Ovary (tissue), 9 donors: ENCODE measurements around the gene RHBDF2. TPM values are rescaled to one million over a fixed set of nuclear protein-coding genes. Genes with fewer than 3 reads are reported as not detected.
A peak's percentile ranks its signal among the peaks of the same experiment; 100 is the strongest.
"Not testable (repeated sequence)": the region's sequence is repeated elsewhere in the genome, so short reads cannot be mapped to it uniquely, and the experiment has no call there.

Source experiments
- DNase-seq, 5 donors: peaks; one replicate each; pipeline ENCODE4 v3.0.0-alpha.2; 2019 to 2020
- H3K27ac ChIP-seq, 2 donors: fragments of 200-600 bp; one replicate each; pipeline versions ENCODE4 v1.5.1 to v1.8.0; 2019 to 2022
- H3K27me3 ChIP-seq: fragments of 200-600 bp; one replicate; pipeline ENCODE4 v1.8.0; 2022
- H3K36me3 ChIP-seq: fragments of 200-600 bp; sonication (generic); one replicate; pipeline ENCODE4 v1.5.1; 2019
- H3K4me1 ChIP-seq: one replicate; pipeline ENCODE4 v1.8.1; 2013; ENCODE audit warnings: mild to moderate bottlenecking, moderate library complexity; ENCODE audit not compliant: insufficient read depth
- H3K4me3 ChIP-seq: fragments of 200-600 bp; sonication (generic); one replicate; pipeline ENCODE4 v1.5.1; 2017
- H3K9me3 ChIP-seq, 2 donors: fragments of 200-600 bp in 1 of 2; sonication (generic) in 1 of 2; one replicate each; pipeline versions ENCODE4 v1.5.1 to v1.8.1; 2013 to 2019; ENCODE audit warnings: mild to moderate bottlenecking in 1 of 2, moderate library complexity in 1 of 2
- EP300 ChIP-seq: sonication (generic); formaldehyde crosslinking; IDR thresholded peaks from one replicate; pipeline ENCODE4 v1.6.1; 2017; ENCODE audit warnings: antibody characterized with exemption
- POLR2A ChIP-seq: fragments of 450-650 bp; IDR thresholded peaks from one replicate; pipeline ENCODE4 v1.6.1; 2017; ENCODE audit warnings: antibody characterized with exemption, mild to moderate bottlenecking, moderate library complexity
- WGBS, 3 donors: extraction: QIAGEN DNeasy Blood & Tissue Kit in 1 of 3; methylation state at CpG; one replicate each; pipeline versions ENCODE4 v1.1.5 to v1.1.7; 2013 to 2017; 5-methylcytosine and 5-hydroxymethylcytosine counted together
- intact Hi-C, 4 donors: fragments of 100-400 bp; cut with DNase I; formaldehyde crosslinking; loops; one replicate each; pipeline versions ENCODE4 v1.11.0 to v1.15.1; 2022 to 2023
- polyA plus RNA-seq, 2 donors: library from polyadenylated mRNA; stranded (reverse); fragments of 200-250 nt in 1 of 2; fragments of 350-450 nt in 1 of 2; fragmentation: Illumina TruSeq in 1 of 2; extraction: RNeasy Lipid Tissue Mini Kit (QIAGEN cat#74804) in 1 of 2; gene quantifications; one replicate each; pipeline ENCODE4 v1.2.3, GENCODE V29; 2013 to 2014
- total RNA-seq, 7 donors: library from RNA; depleted of rRNA in 2 of 7; stranded (reverse); fragments of >200 nt in 2 of 7; fragmentation: NEBNext Ultra II Directional in 3 of 7; extraction: Animal tissue kit (Norgen Biotek cat#: 25700) in 3 of 7; gene quantifications; one replicate each; pipeline versions ENCODE4 v1.1.0 to v1.2.4, GENCODE V29; 2016 to 2023
- TF ChIP-seq, protein P1 (sequence below), 3 donors: fragments of 450-650 bp in 2 of 3; fragments of 200-600 bp in 1 of 3; IDR thresholded peaks; one replicate each; pipeline versions ENCODE4 v1.5.1 to v1.8.0; 2016 to 2022; ENCODE audit warnings: antibody characterized with exemption in 3 of 3, mild to moderate bottlenecking in 1 of 3
- donor health status: DM: no; HTN: no; CAD: no; lungs with moderate emphysema.
- donor health status: DM: no; HTN: no; CAD: no.
- donor health status: Bipolar disorder and iron deficiency.
- donor health status: DM: yes; HTN: yes; CAD: no.
- donor health status: DM: no; HTN: no; CAD: no.
- donor health status: DM: yes; HTN: yes; CAD: no.

The RHBDF2 gene
- total and polyA plus RNA-seq, 9 donors: 3.3 to 39.9 (median 19.5) TPM

DNA sequence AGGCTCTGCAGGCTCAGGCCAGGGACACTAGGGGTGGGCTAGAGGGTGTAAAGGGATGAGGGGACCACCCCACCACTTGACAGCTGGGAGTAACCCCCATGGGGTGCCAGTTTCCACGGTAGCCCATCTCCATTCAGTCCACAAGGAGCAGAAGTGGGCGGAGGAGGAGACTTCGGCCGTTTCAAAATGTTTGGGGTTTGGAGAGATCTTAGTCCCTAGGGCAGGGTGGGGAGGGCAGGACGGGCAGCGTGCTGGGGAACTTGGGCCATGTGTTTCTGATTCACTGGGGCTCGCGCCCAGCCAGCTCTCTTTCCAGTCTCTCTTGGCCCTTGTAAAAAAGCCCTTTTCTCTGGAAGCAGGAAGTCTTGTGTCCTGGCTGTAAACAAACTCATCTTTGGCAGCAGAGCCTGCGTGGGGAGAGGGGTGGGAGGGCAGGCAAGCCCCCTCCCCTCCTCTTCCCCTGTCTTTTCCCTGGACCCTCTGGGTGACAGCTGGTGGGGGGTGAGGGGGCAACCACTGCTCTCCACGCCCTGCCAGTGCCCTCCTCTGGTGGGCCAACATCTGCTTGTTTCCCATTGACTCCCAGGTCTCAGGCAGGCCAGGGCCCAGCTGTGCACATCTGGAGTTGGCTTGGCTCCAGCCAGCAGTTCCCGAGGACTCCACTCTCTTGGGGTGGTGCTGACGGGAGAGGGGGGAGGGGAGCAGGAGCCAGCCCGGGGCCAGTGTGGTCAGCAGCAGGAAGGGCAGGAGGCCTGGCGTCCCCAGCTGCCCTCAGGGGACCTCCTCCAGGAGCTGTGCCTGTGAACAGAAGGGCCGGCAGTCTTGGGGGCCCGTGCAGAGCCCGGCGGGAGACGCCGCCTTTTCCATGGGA lies 28.2 kb upstream of the RHBDF2 start:
- peaks cover 39% of the 10 kb centered on the region for H3K4me1 ChIP-seq
- H3K36me3 ChIP-seq: no peaks in the 10 kb centered on the region
- peak overlapping the region; percentile 6 for H3K4me3 ChIP-seq
- H3K27ac ChIP-seq: peak overlapping the region; percentile 90 to 91
- intact Hi-C loops: loop anchor here in 3 of 4 donors (5.0 to 10.0 kb wide), 4 partner anchors 95 to 183 kb away; partner anchors contain the start of gene MXRA7 (in 1 of the 3)
- TF ChIP-seq EP300 (no peak), POLR2A (peak; percentile 34)
- TF ChIP-seq, protein P1, sequence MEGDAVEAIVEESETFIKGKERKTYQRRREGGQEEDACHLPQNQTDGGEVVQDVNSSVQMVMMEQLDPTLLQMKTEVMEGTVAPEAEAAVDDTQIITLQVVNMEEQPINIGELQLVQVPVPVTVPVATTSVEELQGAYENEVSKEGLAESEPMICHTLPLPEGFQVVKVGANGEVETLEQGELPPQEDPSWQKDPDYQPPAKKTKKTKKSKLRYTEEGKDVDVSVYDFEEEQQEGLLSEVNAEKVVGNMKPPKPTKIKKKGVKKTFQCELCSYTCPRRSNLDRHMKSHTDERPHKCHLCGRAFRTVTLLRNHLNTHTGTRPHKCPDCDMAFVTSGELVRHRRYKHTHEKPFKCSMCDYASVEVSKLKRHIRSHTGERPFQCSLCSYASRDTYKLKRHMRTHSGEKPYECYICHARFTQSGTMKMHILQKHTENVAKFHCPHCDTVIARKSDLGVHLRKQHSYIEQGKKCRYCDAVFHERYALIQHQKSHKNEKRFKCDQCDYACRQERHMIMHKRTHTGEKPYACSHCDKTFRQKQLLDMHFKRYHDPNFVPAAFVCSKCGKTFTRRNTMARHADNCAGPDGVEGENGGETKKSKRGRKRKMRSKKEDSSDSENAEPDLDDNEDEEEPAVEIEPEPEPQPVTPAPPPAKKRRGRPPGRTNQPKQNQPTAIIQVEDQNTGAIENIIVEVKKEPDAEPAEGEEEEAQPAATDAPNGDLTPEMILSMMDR (IDR thresholded peaks at IDR 0.05): peak in 2 of 3 donors; percentile 7 to 25
- no peaks in the 10 kb centered on the region for H3K9me3 ChIP-seq
- WGBS, 3 donors: 3 to 7% (median 4%) methylated on average over 20 of the region's 20 CpGs
- H3K27me3 ChIP-seq: no peaks in the 10 kb centered on the region
- peak; percentile 91 to 95 (median 93) for DNase-seq

DNA sequence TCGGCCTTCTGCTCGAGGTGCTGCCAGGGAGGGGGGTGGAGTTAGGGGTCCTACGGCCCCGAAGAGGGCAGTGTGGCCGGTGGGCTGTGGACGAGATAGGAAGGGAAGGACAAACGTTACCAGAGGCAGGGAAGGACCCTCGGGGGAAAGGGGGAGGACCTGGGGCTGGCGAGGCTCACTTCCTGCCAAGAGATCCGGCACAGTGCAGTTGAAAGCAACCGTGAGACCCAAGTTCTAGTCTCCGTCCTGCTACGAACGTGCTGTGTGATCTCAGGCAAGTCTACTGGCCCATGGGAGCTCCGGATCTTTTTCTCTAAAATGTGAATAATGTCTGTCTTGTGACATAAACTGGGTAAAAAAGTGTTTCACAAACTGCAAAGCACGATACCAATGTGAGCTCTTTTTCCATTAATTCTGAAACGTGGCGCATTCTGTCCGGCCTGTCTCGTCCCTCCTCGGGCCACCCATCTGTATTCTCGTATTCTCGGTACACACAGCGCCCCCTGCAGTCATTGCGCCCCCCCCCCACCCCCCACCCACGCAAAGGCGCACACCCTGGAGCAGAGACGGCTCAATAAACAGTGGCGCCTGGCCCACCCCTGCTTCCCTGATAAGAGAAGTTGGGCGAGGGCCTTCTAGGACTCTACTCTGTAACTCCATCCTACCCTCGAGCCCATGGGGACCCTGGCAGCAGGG lies 27.5 kb upstream of the RHBDF2 start:
- no peak overlapping the region for H3K4me3 ChIP-seq
- peak; percentile 67 to 76 (median 75) for DNase-seq
- 16 to 29% (median 23%) methylated on average over 31 of the region's 31 CpGs for WGBS, 3 donors
- H3K9me3 ChIP-seq: no peaks in the 10 kb centered on the region
- intact Hi-C loops: loop anchor here in 2 of 4 donors (5.0 to 10.0 kb wide), 3 partner anchors 96 to 184 kb away; partner anchors contain the start of gene MXRA7 (in 1 of the 2)
- TF ChIP-seq POLR2A (no peak), EP300 (no peak)
- TF ChIP-seq, protein P1 (IDR thresholded peaks at IDR 0.05): peak in 1 of 3 donors; percentile 20
- no peaks in the 10 kb centered on the region for H3K27me3 ChIP-seq
- no peaks in the 10 kb centered on the region for H3K36me3 ChIP-seq
- H3K4me1 ChIP-seq: peaks cover 41% of the 10 kb centered on the region
- H3K27ac ChIP-seq: peak overlapping the region; percentile 90 to 91

DNA sequence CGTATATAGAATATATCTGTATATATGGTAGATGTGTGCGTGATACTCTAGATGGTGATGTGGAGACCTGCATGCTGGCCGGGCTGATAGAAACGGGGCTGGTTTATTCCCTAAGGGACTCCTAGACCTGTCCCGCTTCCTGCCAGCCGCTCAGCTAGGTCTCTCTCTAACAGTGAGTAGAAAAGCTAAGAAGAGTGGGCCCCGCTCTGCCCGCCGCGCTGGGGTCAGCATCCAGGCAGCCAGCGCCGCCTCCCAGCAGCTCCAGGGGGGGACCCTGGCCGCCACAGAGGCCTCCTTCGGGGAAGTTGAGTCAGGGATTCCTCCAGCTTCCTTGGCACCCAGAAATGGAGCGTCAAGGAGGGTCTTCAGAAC lies 26.9 kb upstream of the RHBDF2 start:
- peaks cover 41% of the 10 kb centered on the region for H3K4me1 ChIP-seq
- DNase-seq: peak in 4 of 5 donors; percentile 55 to 66 (median 64)
- no peaks in the 10 kb centered on the region for H3K36me3 ChIP-seq
- H3K27me3 ChIP-seq: no peaks in the 10 kb centered on the region
- intact Hi-C loops: loop anchor here in 2 of 4 donors (5.0 to 10.0 kb wide), 3 partner anchors 97 to 184 kb away; partner anchors contain the start of gene MXRA7 (in 1 of the 2)
- no peaks in the 10 kb centered on the region for H3K9me3 ChIP-seq
- H3K4me3 ChIP-seq: no peak overlapping the region
- peak overlapping the region; percentile 90 to 91 for H3K27ac ChIP-seq
- TF ChIP-seq, protein P1 (IDR thresholded peaks at IDR 0.05): no peak
- no peak for TF ChIP-seq POLR2A
- no peak for TF ChIP-seq EP300
- WGBS, 3 donors: 36 to 54% (median 45%) methylated on average over 15 of the region's 15 CpGs

DNA sequence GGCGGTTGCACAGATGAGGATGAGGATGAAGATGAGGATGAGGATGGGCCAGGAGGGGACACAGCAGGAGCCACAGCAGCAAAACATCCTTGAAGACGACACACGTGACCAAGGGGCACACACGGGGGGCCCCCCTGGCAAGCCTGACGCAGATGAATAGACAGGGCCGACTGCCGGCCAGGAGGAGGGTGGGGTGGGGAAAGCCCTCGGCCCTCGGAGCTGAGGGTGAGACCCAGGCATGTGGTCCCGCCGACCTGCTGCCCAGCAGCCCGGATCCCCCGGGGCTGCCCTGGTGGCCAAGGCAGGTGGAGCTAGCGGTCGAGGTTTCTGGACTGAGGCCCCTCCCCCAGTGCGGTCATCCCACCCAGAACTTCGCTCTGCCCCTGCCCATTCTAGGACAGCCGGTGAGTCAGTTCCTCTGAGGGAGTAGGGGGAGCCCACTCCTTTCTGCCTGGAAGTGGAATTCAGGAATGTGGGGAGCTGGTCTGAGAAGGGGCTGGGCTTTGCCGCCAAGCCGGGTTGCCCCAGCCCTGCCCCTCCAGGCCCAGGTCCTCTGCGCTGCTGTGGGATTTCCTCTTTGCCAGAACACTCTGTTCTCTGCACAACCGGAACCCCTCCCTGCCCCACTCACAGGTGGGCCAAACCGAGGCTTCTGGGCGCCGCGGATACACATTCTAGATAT lies 26.3 kb upstream of the RHBDF2 start:
- peak overlapping the region; percentile 90 to 91 for H3K27ac ChIP-seq
- intact Hi-C loops: loop anchor here in 2 of 4 donors (5.0 to 10.0 kb wide), 3 partner anchors 97 to 185 kb away; partner anchors contain the start of gene MXRA7 (in 1 of the 2)
- WGBS, 3 donors: 6 to 16% (median 9%) methylated on average over 19 to 26 of the region's 26 CpGs

DNA sequence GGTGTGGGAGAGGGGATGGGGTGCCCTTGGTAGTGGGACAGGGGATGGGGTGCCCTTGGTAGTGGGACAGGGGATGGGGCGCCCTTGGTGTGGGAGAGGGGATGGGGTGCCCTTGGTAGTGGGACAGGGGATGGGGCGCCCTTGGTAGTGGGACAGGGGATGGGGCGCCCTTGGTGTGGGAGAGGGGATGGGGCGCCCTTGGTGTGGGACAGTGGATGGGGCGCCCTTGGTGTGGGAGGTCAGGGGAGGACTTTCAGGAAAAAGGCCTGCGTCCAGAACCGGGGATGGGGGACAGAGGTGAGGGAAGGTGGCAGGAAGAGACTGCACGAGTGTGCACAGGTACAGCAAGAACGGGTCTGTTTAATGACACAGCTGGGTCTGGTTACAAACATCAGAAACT lies 25.8 kb upstream of the RHBDF2 start:
- WGBS, 3 donors: 58 to 62% (median 61%) methylated on average over 8 to 9 of the region's 9 CpGs
- DNase-seq, H3K9me3 ChIP-seq, H3K4me3 ChIP-seq, H3K36me3 ChIP-seq, H3K27me3 ChIP-seq: not testable (repeated sequence)
- intact Hi-C loops: loop anchor here in 2 of 4 donors (5.0 to 10.0 kb wide), 3 partner anchors 98 to 185 kb away; partner anchors contain the start of gene MXRA7 (in 1 of the 2)
- peak overlapping the region; percentile 90 to 91 for H3K27ac ChIP-seq
- H3K4me1 ChIP-seq: peaks cover 41% of the 10 kb centered on the region

More for the DNA sequence above, 26.3 kb upstream of the RHBDF2 start:
- Histone ChIP-seq H3K4me1 (peaks cover 41% of the 10 kb centered on the region), H3K36me3 (no peaks in the 10 kb centered on the region), H3K27me3 (no peaks in the 10 kb centered on the region), H3K9me3 (no peaks in the 10 kb centered on the region), H3K4me3 (no peak overlapping the region)
- TF ChIP-seq POLR2A: peak; percentile 55
- peak; percentile 53 for TF ChIP-seq EP300
- TF ChIP-seq, protein P1 (IDR thresholded peaks at IDR 0.05): peak in 2 of 3 donors; percentile 52 to 66
- peak; percentile 75 to 88 (median 83) for DNase-seq

DNA sequence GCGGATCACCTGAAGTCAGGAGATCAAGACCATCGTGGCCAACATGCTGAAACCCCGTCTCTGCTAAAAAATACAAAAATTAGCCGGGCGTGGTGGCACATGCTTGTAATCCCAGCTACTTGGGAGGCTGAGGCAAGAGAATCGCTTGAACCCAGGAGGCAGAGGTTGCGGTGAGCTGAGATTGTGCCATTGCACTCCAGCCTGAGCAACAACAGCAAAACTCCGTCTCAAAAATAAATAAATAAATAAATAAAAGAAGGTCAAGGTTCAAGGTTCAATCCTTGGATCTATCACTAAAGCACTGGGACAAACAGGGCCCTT lies 24.2 kb upstream of the RHBDF2 start:
- not testable (repeated sequence) for H3K27ac ChIP-seq, H3K27me3 ChIP-seq, H3K36me3 ChIP-seq, DNase-seq, H3K4me3 ChIP-seq, H3K9me3 ChIP-seq
- intact Hi-C loops: loop anchor here in 2 of 4 donors (5.0 to 10.0 kb wide), 3 partner anchors 99 to 187 kb away; partner anchors contain the start of gene MXRA7 (in 1 of the 2)
- 65 to 91% (median 79%) methylated on average over 8 of the region's 8 CpGs for WGBS, 3 donors
- H3K4me1 ChIP-seq: peaks cover 31% of the 10 kb centered on the region
